Measurements from ENCODE around the gene GBP2. TPM values are rescaled to one million over a fixed set of nuclear protein-coding genes. Genes with fewer than 3 reads are reported as not detected.

Gene GBP2
- total RNA-seq, 1 donor from 2014 or later = 1.6 TPM

DNA sequence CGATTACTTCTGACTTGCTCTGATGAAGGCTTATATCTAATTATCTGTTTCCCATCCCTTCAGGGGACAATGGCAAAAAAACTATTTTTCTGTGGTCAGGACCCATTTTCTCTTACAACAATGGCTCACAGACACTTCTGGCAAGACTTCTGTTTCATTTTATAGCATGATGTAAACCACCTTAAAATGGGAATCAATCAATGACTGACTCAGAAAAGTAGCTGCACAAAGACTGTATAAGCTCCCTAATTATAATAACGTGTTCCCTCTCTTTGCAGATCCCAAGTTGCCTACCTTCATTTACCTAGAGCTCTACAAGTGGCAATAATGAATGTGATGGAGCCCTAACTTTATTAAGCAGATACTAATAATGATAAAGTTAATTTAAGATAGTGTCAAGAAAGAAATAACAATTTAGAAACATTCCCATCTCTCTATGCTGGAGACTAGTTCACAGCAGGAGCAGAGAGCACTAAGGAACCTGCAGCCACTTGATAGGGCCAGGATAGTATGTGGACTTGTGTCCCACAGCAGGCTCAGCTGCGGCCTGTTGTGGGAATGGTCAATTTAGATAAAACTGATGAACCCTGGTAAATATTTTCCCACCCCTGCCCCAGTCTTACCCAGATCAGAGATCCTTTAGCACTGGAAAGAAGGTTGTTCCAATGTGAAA is 538 bp downstream of the GBP2 start:
- TF ChIP-seq, protein P1, sequence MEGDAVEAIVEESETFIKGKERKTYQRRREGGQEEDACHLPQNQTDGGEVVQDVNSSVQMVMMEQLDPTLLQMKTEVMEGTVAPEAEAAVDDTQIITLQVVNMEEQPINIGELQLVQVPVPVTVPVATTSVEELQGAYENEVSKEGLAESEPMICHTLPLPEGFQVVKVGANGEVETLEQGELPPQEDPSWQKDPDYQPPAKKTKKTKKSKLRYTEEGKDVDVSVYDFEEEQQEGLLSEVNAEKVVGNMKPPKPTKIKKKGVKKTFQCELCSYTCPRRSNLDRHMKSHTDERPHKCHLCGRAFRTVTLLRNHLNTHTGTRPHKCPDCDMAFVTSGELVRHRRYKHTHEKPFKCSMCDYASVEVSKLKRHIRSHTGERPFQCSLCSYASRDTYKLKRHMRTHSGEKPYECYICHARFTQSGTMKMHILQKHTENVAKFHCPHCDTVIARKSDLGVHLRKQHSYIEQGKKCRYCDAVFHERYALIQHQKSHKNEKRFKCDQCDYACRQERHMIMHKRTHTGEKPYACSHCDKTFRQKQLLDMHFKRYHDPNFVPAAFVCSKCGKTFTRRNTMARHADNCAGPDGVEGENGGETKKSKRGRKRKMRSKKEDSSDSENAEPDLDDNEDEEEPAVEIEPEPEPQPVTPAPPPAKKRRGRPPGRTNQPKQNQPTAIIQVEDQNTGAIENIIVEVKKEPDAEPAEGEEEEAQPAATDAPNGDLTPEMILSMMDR (IDR thresholded peaks at IDR 0.05) = no peak
- Mint-ChIP-seq H3K27ac (ENCODE audit: unreplicated experiment) (no peak overlapping the region), H3K27me3 (ENCODE audit: unreplicated experiment) (peaks cover 16% of the 10 kb centered on the region), H3K4me3 (ENCODE audit: unreplicated experiment) (peak overlapping the region; percentile 56), H3K4me1 (ENCODE audit: unreplicated experiment) (peaks cover 15% of the 10 kb centered on the region), H3K9me3 (ENCODE audit: unreplicated experiment) (no peaks in the 10 kb centered on the region), H3K36me3 (ENCODE audit: unreplicated experiment) (no peaks in the 10 kb centered on the region)
- DNase-seq (ENCODE audit: extremely low spot score, unreplicated experiment) = no peak

DNA sequence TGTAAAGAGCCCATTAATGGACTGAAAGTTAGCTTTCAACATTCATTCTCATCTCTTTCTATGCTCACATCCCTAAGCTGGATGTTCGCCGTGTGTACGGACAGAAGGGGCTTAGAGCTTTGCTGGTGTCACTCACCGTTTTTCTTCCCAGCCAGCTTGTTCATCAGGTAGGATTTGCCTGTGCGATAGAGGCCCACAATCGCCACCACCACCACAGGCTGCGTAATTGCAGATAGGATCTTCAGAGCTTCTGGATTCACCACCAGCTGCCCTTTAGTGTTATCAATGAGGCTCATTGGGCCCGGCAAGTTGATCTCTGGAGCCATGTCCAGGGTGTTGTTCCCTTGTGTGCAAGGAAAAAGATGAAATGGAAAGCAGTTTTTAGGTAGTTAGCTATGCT is 4.3 kb downstream of the GBP2 start:
- TF ChIP-seq, protein P1 (IDR thresholded peaks at IDR 0.05) = no peak
- no peaks in the 10 kb centered on the region for H3K9me3 Mint-ChIP-seq (ENCODE audit: unreplicated experiment)
- H3K27me3 Mint-ChIP-seq (ENCODE audit: unreplicated experiment) = peaks cover 12% of the 10 kb centered on the region
- H3K4me3 Mint-ChIP-seq (ENCODE audit: unreplicated experiment) = no peak overlapping the region
- H3K4me1 Mint-ChIP-seq (ENCODE audit: unreplicated experiment) = peaks cover 9% of the 10 kb centered on the region
- DNase-seq (ENCODE audit: extremely low spot score, unreplicated experiment) = no peak
- H3K36me3 Mint-ChIP-seq (ENCODE audit: unreplicated experiment) = no peaks in the 10 kb centered on the region
- no peak overlapping the region for H3K27ac Mint-ChIP-seq (ENCODE audit: unreplicated experiment)

DNA sequence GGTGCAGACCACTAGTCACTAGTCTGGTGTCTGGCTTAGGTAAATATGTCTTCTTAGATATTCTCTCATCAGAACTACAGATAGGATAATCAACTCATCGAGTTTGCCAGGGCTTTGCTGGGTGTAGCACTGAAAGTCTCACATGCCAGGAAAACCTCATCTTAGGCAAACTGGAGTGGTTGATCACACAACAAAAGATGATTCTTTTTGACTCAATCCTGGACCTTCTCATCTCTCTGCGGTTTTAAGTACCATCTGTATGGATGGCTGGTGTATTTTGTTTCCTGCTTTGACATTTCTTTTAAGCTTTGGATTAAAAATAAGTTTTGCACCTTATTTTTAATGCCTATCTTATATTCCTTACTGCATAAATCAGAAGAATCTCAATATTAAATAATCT is 11.3 kb downstream of the GBP2 start:
- Mint-ChIP-seq H3K27ac (ENCODE audit: unreplicated experiment) (no peak overlapping the region), H3K4me3 (ENCODE audit: unreplicated experiment) (no peak overlapping the region), H3K4me1 (ENCODE audit: unreplicated experiment) (no peaks in the 10 kb centered on the region), H3K9me3 (ENCODE audit: unreplicated experiment) (no peaks in the 10 kb centered on the region), H3K36me3 (ENCODE audit: unreplicated experiment) (no peaks in the 10 kb centered on the region), H3K27me3 (ENCODE audit: unreplicated experiment) (peaks cover 20% of the 10 kb centered on the region)
- DNase-seq (ENCODE audit: extremely low spot score, unreplicated experiment) = no peak
- TF ChIP-seq, protein P1 (IDR thresholded peaks at IDR 0.05) = no peak

DNA sequence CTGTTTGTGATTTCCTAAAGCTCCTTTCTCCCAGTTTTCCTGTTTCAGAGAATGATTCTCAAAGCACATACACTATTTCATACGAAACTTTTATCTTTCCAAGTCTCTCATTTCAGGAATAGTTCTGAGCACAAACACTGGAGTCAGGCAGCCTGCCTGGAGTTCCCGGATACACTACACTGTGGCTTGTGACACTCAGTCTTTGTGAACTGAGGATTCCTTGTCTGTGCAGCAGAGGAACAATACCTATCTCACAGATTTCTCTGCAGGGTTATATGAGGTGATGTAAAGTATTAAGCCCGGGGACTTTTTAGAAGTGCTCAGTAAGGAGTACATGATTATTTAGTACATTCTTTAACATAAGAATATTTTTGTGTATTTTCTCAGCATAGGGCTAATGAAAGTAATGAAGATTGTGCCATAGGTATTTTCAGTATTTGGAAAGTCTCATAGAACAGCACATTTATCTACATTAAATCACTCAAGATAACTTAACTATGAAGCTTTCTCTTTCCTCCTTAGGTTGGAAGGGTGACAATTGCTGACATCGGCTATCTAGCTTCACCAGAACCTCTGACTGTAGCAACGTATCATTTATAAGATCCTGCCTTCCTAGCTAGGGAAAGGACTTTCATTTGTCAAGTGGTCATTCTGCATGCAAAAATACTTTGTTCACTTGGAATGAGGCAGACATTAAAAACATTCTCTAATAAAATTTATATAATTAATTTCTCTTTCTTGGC is 12.9 kb downstream of the GBP2 start:
- Mint-ChIP-seq H3K4me3 (ENCODE audit: unreplicated experiment) (no peak overlapping the region), H3K9me3 (ENCODE audit: unreplicated experiment) (no peaks in the 10 kb centered on the region)

DNA sequence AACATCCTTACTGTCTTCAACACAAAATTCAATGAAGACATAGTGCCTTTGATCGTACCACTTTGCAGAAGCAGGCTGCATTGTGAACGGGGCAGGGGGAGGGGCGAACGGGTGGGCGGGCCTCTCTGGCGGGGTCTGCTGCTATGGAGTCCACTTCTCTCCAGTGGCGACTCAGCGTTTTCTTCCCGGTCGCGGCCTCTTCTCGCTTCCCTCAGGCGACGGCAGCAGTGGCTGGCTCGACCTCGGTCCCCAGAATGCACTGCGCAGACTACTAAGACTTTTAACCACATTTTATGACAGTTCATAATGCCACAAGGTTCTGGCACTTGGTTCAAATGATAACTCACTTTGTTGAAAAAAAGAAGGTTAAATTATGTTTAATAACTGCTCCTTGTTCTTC is 21.2 kb downstream of the GBP2 start:
- Mint-ChIP-seq H3K36me3 (ENCODE audit: unreplicated experiment) (no peaks in the 10 kb centered on the region), H3K9me3 (ENCODE audit: unreplicated experiment) (no peaks in the 10 kb centered on the region)

More for the DNA sequence above, 12.9 kb downstream of the GBP2 start:
- no peak overlapping the region for H3K27ac Mint-ChIP-seq (ENCODE audit: unreplicated experiment)
- H3K27me3 Mint-ChIP-seq (ENCODE audit: unreplicated experiment) = peaks cover 20% of the 10 kb centered on the region
- H3K36me3 Mint-ChIP-seq (ENCODE audit: unreplicated experiment) = no peaks in the 10 kb centered on the region
- TF ChIP-seq, protein P1 (IDR thresholded peaks at IDR 0.05) = no peak
- no peak for DNase-seq (ENCODE audit: extremely low spot score, unreplicated experiment)
- no peaks in the 10 kb centered on the region for H3K4me1 Mint-ChIP-seq (ENCODE audit: unreplicated experiment)

More for the DNA sequence above, 21.2 kb downstream of the GBP2 start:
- DNase-seq (ENCODE audit: extremely low spot score, unreplicated experiment) = no peak
- Mint-ChIP-seq H3K4me1 (ENCODE audit: unreplicated experiment) (no peaks in the 10 kb centered on the region), H3K4me3 (ENCODE audit: unreplicated experiment) (no peak overlapping the region), H3K27me3 (ENCODE audit: unreplicated experiment) (peaks cover 13% of the 10 kb centered on the region), H3K27ac (ENCODE audit: unreplicated experiment) (no peak overlapping the region)
- TF ChIP-seq, protein P1 (IDR thresholded peaks at IDR 0.05) = no peak
